Right lobe of liver (tissue), 4 donors: ENCODE measurements around the gene NPIPB6.
"Not testable (repeated sequence)": the region's sequence is repeated elsewhere in the genome, so short reads cannot be mapped to it uniquely, and the experiment has no call there.

ENCODE experiments used
- POLR2A ChIP-seq: fragments of 450-650 bp; IDR thresholded peaks from one replicate; pipeline ENCODE4 v1.6.1; 2017; ENCODE audit warnings: antibody characterized with exemption, mild to moderate bottlenecking
- TF ChIP-seq, protein P1 (sequence below), 4 donors: fragments of 200-600 bp in 3 of 4; fragments of 450-650 bp in 1 of 4; IDR thresholded peaks; one replicate each; pipeline versions ENCODE4 v1.5.1 to v1.8.0; 2016 to 2022; ENCODE audit warnings: antibody characterized with exemption in 4 of 4, mild to moderate bottlenecking in 2 of 4
- donor health status: DM: no; HTN: no; CAD: no.
- donor health status: DM: no; HTN: no; CAD: no.
- donor health status: DM: no; HTN: yes; CAD: no.

- TF ChIP-seq, protein P1, sequence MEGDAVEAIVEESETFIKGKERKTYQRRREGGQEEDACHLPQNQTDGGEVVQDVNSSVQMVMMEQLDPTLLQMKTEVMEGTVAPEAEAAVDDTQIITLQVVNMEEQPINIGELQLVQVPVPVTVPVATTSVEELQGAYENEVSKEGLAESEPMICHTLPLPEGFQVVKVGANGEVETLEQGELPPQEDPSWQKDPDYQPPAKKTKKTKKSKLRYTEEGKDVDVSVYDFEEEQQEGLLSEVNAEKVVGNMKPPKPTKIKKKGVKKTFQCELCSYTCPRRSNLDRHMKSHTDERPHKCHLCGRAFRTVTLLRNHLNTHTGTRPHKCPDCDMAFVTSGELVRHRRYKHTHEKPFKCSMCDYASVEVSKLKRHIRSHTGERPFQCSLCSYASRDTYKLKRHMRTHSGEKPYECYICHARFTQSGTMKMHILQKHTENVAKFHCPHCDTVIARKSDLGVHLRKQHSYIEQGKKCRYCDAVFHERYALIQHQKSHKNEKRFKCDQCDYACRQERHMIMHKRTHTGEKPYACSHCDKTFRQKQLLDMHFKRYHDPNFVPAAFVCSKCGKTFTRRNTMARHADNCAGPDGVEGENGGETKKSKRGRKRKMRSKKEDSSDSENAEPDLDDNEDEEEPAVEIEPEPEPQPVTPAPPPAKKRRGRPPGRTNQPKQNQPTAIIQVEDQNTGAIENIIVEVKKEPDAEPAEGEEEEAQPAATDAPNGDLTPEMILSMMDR (IDR thresholded peaks at IDR 0.05): not testable (repeated sequence)
- not testable (repeated sequence) for TF ChIP-seq POLR2A
These were observed 19.0 kb upstream of the NPIPB6 start for GRCh38 chr16:28382177-28382867.
